Right lobe of liver (tissue), 4 donors: ENCODE measurements around the gene SAP30BP.

ENCODE experiments used
- CTCF ChIP-seq, 4 donors: fragments of 200-600 bp in 3 of 4; fragments of 450-650 bp in 1 of 4; IDR thresholded peaks; one replicate each; pipeline versions ENCODE4 v1.5.1 to v1.8.0; 2016 to 2022; ENCODE audit warnings: antibody characterized with exemption in 4 of 4, mild to moderate bottlenecking in 2 of 4
- POLR2A ChIP-seq: fragments of 450-650 bp; IDR thresholded peaks from one replicate; pipeline ENCODE4 v1.6.1; 2017; ENCODE audit warnings: antibody characterized with exemption, mild to moderate bottlenecking
- donor health status: DM: no; HTN: no; CAD: no.
- donor health status: DM: no; HTN: no; CAD: no.
- donor health status: DM: no; HTN: yes; CAD: no.

GRCh38 chr17:75734674-75735294 lies 67.6 kb downstream of the SAP30BP start:
- TF ChIP-seq POLR2A (no peak), CTCF (IDR thresholded peaks at IDR 0.05) (no peak)
